Keratinocyte (primary cell): Measurements from ENCODE around the gene AMIGO2. TPM values are rescaled to one million over a fixed set of nuclear protein-coding genes. Genes with fewer than 3 reads are reported as not detected.

ENCODE experiments used
- DNase-seq: peaks from one replicate; pipeline ENCODE4 v3.0.0-alpha.2; 2011; ENCODE audit warnings: low read depth, missing footprints, low spot score
- FAIRE-seq: peaks from 2 replicates; lab custom pipeline; 2011; peaks lifted over from hg19 to GRCh38; lab: Jason Lieb, UNC
- H2AFZ ChIP-seq: 2 replicates; pipeline ENCODE4 v1.6.0; 2012; ENCODE audit warnings: low read length, control low read depth, inconsistent platforms; ENCODE audit not compliant: control insufficient read depth
- H3K27ac ChIP-seq: 2 replicates; pipeline ENCODE4 v1.5.1; 2011; ENCODE audit warnings: low read length; ENCODE audit not compliant: control insufficient read depth, insufficient read depth
- H3K27me3 ChIP-seq: 3 replicates; pipeline ENCODE4 v1.6.0; 2011; ENCODE audit warnings: low read length; ENCODE audit not compliant: control insufficient read depth, insufficient read depth; ENCODE audit errors: extremely low read depth
- H3K36me3 ChIP-seq, 2 experiments: 2 replicates in 1 of 2; 3 replicates in 1 of 2; pipeline ENCODE4 v1.5.1; 2011; ENCODE audit warnings: low read length in 2 of 2, mild to moderate bottlenecking in 1 of 2; ENCODE audit not compliant: control insufficient read depth in 2 of 2, insufficient read depth in 2 of 2; ENCODE audit errors: extremely low read depth in 1 of 2
- H3K4me1 ChIP-seq: 3 replicates; pipeline ENCODE4 v1.5.1; 2011; ENCODE audit warnings: low read length; ENCODE audit not compliant: control insufficient read depth, insufficient read depth; ENCODE audit errors: extremely low read depth
- H3K4me2 ChIP-seq: 3 replicates; pipeline ENCODE4 v1.6.0; 2011; ENCODE audit warnings: low read depth, low read length; ENCODE audit not compliant: control insufficient read depth, insufficient read depth; ENCODE audit errors: extremely low read depth
- H3K4me3 ChIP-seq, 3 experiments: fragments of 200-600 bp in 1 of 3; sonication (generic) in 1 of 3; 2 replicates in 2 of 3; 3 replicates in 1 of 3; pipeline ENCODE4 v1.5.1; 2011 to 2016; ENCODE audit warnings: low read length in 3 of 3, mild to moderate bottlenecking in 3 of 3, control low read depth in 2 of 3, inconsistent platforms in 1 of 3, low read depth in 1 of 3, mixed read lengths in 1 of 3, mixed run types in 1 of 3, moderate library complexity in 1 of 3; ENCODE audit not compliant: control insufficient read depth in 2 of 3, insufficient read depth in 2 of 3; ENCODE audit errors: extremely low read depth in 1 of 3
- H3K79me2 ChIP-seq: 2 replicates; pipeline ENCODE4 v1.6.0; 2012; ENCODE audit warnings: low read length; ENCODE audit not compliant: control insufficient read depth, insufficient read depth
- H3K9ac ChIP-seq: 3 replicates; pipeline ENCODE4 v1.6.0; 2011; ENCODE audit warnings: low read length; ENCODE audit not compliant: control insufficient read depth, insufficient read depth; ENCODE audit errors: extremely low read depth
- H3K9me1 ChIP-seq: 3 replicates; pipeline ENCODE4 v1.6.0; 2011; ENCODE audit warnings: low read length; ENCODE audit not compliant: control insufficient read depth, insufficient read depth; ENCODE audit errors: extremely low read depth
- H3K9me3 ChIP-seq: 2 replicates; pipeline ENCODE4 v1.5.1; 2012; ENCODE audit warnings: low read depth, low read length; ENCODE audit not compliant: control insufficient read depth
- H4K20me1 ChIP-seq: 3 replicates; pipeline ENCODE4 v1.6.0; 2011; ENCODE audit warnings: low read length; ENCODE audit not compliant: control insufficient read depth, insufficient read depth; ENCODE audit errors: extremely low read depth
- EZH2 ChIP-seq: IDR thresholded peaks from one replicate; pipeline ENCODE4 v1.6.1; 2012; ENCODE audit warnings: inconsistent platforms, mild to moderate bottlenecking, low read length, moderate library complexity
- dilution Hi-C: fragments of 300-500 bp; cut with MboI; formaldehyde crosslinking; loops from one replicate; pipeline ENCODE4 v1.7.0; 2020; ENCODE audit warnings: low sequenced_read_pairs; ENCODE audit not compliant: extremely low pct_ligation_motif_present
- polyA plus RNA-seq, 5 experiments: library from polyadenylated mRNA; depleted of rRNA in 3 of 5; stranded (reverse) in 3 of 5; stranded (forward) in 1 of 5; unstranded in 1 of 5; fragments of >200 nt; gene quantifications; 1 replicate in 1 of 5; 2 replicates in 3 of 5; 3 replicates in 1 of 5; pipeline versions ENCODE4 v1.2.1 to v1.2.3, GENCODE V29; 2011 to 2012; ENCODE audit warnings: missing spikeins in 2 of 5, low read depth in 1 of 5, low replicate concordance in 1 of 5
- TF ChIP-seq, protein P1 (sequence below), 3 experiments: IDR thresholded peaks in 1 of 3; conservative IDR thresholded peaks in 1 of 3; optimal IDR thresholded peaks in 1 of 3; 2 replicates in 2 of 3; 3 replicates in 1 of 3; pipeline versions ENCODE3 to v1.5.1; 2011; ENCODE audit warnings: low read length in 3 of 3, mild to moderate bottlenecking in 3 of 3, moderate library complexity in 2 of 3, control low read depth in 1 of 3, inconsistent platforms in 1 of 3; ENCODE audit not compliant: insufficient read depth in 2 of 3; ENCODE audit errors: extremely low read depth in 1 of 3

Gene AMIGO2
- polyA plus RNA-seq, 1 donor (not counting 4 experiments of a cell fraction or from before 2014, with no cell fraction given) = 71.3 TPM

DNA sequence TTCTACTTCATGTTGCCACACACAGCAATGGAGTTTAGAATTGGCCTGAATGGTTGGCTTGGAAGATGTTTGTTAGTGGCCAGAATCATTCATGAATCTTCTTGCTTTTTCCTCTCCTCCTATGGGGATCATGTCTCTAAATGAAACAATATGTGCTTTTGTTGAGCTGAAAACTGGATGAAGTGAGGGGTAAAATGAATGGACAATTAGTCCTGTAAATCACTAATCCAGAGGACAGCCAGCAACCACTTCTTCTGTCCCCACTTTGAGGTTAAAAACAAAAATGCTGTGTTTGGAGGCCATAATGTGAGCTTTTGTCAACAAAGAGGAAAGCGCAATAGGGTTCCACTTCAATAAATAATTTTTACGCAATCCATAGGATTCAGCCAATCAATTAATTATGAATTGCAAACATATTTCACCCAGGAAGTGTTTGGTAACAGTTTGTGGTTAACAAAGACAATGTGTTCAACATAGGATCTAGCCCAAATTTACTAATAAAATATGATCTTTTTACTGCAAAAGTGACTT lies 30.3 kb upstream of the AMIGO2 start:
- Histone ChIP-seq H3K4me2 (no peak overlapping the region), H3K9me3 (no peaks in the 10 kb centered on the region), H3K27ac (no peak overlapping the region), H4K20me1 (no peaks in the 10 kb centered on the region), H3K4me3 (no peak overlapping the region), H3K27me3 (no peaks in the 10 kb centered on the region), H3K36me3 (peaks cover 8 to 20% of the 10 kb centered on the region in 2 experiments), H2AFZ (no peak overlapping the region), H3K79me2 (no peaks in the 10 kb centered on the region), H3K9ac (no peak overlapping the region), H3K4me1 (peaks cover 8% of the 10 kb centered on the region), H3K9me1 (no peaks in the 10 kb centered on the region)
- dilution Hi-C loops = no loop called here
- TF ChIP-seq, protein P1, sequence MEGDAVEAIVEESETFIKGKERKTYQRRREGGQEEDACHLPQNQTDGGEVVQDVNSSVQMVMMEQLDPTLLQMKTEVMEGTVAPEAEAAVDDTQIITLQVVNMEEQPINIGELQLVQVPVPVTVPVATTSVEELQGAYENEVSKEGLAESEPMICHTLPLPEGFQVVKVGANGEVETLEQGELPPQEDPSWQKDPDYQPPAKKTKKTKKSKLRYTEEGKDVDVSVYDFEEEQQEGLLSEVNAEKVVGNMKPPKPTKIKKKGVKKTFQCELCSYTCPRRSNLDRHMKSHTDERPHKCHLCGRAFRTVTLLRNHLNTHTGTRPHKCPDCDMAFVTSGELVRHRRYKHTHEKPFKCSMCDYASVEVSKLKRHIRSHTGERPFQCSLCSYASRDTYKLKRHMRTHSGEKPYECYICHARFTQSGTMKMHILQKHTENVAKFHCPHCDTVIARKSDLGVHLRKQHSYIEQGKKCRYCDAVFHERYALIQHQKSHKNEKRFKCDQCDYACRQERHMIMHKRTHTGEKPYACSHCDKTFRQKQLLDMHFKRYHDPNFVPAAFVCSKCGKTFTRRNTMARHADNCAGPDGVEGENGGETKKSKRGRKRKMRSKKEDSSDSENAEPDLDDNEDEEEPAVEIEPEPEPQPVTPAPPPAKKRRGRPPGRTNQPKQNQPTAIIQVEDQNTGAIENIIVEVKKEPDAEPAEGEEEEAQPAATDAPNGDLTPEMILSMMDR (optimal IDR thresholded peaks at IDR 0.05 in 1 of 3, IDR thresholded peaks at IDR 0.05 in 1 of 3, conservative IDR thresholded peaks at IDR 0.05 in 1 of 3; ENCODE audit: extremely low read depth in 1 of 3, insufficient read depth in 2 of 3, low read length in 3 of 3) = no peak
- TF ChIP-seq EZH2 = no peak
- FAIRE-seq (no peak), DNase-seq (no peak)

DNA sequence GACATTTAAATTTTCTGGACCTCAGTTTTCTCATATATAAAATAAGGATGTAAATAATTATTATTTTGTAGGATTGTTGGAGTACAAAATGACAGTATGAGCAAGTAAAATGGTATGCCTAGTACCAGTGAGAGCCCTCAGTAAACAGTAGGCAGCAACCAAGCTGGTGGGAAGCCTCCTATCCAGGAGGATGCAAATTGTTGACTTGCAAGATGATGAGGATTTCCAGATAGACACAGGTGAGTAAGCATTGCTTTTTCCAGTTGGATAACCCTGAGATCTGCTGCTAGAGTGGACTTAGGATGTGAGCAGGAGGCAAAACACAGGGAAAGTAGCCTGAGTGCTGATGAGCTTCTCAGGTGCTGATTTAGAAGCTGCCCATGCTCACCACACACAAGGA lies 28.2 kb upstream of the AMIGO2 start:
- FAIRE-seq (peak; percentile 44), DNase-seq (no peak)
- H4K20me1 ChIP-seq = no peaks in the 10 kb centered on the region
- dilution Hi-C loops = no loop called here
- TF ChIP-seq, protein P1 (optimal IDR thresholded peaks at IDR 0.05 in 1 of 3, IDR thresholded peaks at IDR 0.05 in 1 of 3, conservative IDR thresholded peaks at IDR 0.05 in 1 of 3; ENCODE audit: extremely low read depth in 1 of 3, insufficient read depth in 2 of 3, low read length in 3 of 3) = no peak
- TF ChIP-seq EZH2 = no peak
- no peak overlapping the region for H3K4me3 ChIP-seq
- no peaks in the 10 kb centered on the region for H3K9me1 ChIP-seq
- no peaks in the 10 kb centered on the region for H3K27me3 ChIP-seq
- H3K4me2 ChIP-seq = no peak overlapping the region
- H3K4me1 ChIP-seq = peaks cover 7% of the 10 kb centered on the region
- no peak overlapping the region for H3K27ac ChIP-seq
- no peaks in the 10 kb centered on the region for H3K79me2 ChIP-seq
- H3K9ac ChIP-seq = no peak overlapping the region
- H3K9me3 ChIP-seq = no peaks in the 10 kb centered on the region
- peaks cover 6 to 20% of the 10 kb centered on the region in 2 experiments for H3K36me3 ChIP-seq
- no peak overlapping the region for H2AFZ ChIP-seq
